ENCODE data around the gene TTLL7. TPM values are rescaled to one million over a fixed set of nuclear protein-coding genes. Genes with fewer than 3 reads are reported as not detected.

The TTLL7 gene
- polyA plus RNA-seq, 1 donor from 2014 or later, result 88.1 TPM

- Histone ChIP-seq H3K9ac (ENCODE audit: low read length) (no peak overlapping the region), H3K4me3 (ENCODE audit: low read length) (no peak overlapping the region)
- TF ChIP-seq EP300 (conservative IDR thresholded peaks at IDR 0.05; ENCODE audit: poor library complexity, severe bottlenecking) (no peak), EZH2 (IDR thresholded peaks at IDR 0.05; ENCODE audit: borderline replicate concordance, insufficient read depth, low read length, poor library complexity, severe bottlenecking) (no peak), CTCF (IDR thresholded peaks at IDR 0.05; ENCODE audit: poor library complexity, severe bottlenecking) (no peak), REST (IDR thresholded peaks at IDR 0.05; ENCODE audit: borderline replicate concordance) (no peak), TAF1 (IDR thresholded peaks at IDR 0.05; ENCODE audit: low read depth) (no peak), RAD21 (conservative IDR thresholded peaks at IDR 0.05) (no peak), SMC3 (conservative IDR thresholded peaks at IDR 0.05; ENCODE audit: poor library complexity) (no peak), POLR2AphosphoS5 (IDR thresholded peaks at IDR 0.05) (no peak), MXI1 (conservative IDR thresholded peaks at IDR 0.05; ENCODE audit: poor library complexity, severe bottlenecking) (no peak)
These were observed 164.2 kb downstream of the TTLL7 start for GRCh38 chr1:83834621-83835264.

GRCh38 chr1:83832194-83832593, 166.7 kb downstream of the TTLL7 start:
- TF ChIP-seq SMC3 (conservative IDR thresholded peaks at IDR 0.05; ENCODE audit: poor library complexity), result no peak
- no peak for TF ChIP-seq RAD21 (conservative IDR thresholded peaks at IDR 0.05)
- TF ChIP-seq EP300 (conservative IDR thresholded peaks at IDR 0.05; ENCODE audit: poor library complexity, severe bottlenecking), result no peak
- TF ChIP-seq TAF1 (IDR thresholded peaks at IDR 0.05; ENCODE audit: low read depth), result no peak
- no peak for TF ChIP-seq POLR2AphosphoS5 (IDR thresholded peaks at IDR 0.05)
- no peak for TF ChIP-seq EZH2 (IDR thresholded peaks at IDR 0.05; ENCODE audit: borderline replicate concordance, insufficient read depth, low read length, poor library complexity, severe bottlenecking)
- TF ChIP-seq CTCF (IDR thresholded peaks at IDR 0.05; ENCODE audit: poor library complexity, severe bottlenecking), result no peak
- no peak for TF ChIP-seq REST (IDR thresholded peaks at IDR 0.05; ENCODE audit: borderline replicate concordance)
- no peak for TF ChIP-seq MXI1 (conservative IDR thresholded peaks at IDR 0.05; ENCODE audit: poor library complexity, severe bottlenecking)

More at GRCh38 chr1:83834621-83835264, 164.2 kb downstream of the TTLL7 start:
- Histone ChIP-seq H3K9me2 (ENCODE audit: insufficient read depth, low read length) (no peaks in the 10 kb centered on the region), H4K20me1 (ENCODE audit: insufficient read depth) (no peaks in the 10 kb centered on the region), H2AFZ (ENCODE audit: low read depth, low read length) (no peak overlapping the region), H3K9me3 (ENCODE audit: low read length) (no peaks in the 10 kb centered on the region), H3F3A (ENCODE audit: insufficient read depth, low read length, poor library complexity, severe bottlenecking) (no peaks in the 10 kb centered on the region), H3K4me2 (ENCODE audit: low read length) (no peak overlapping the region), H3K79me2 (replicated peaks; ENCODE audit: insufficient read depth, low read length) (no peaks in the 10 kb centered on the region), H3K27ac (ENCODE audit: low read length) (no peak overlapping the region), H3K27me3 (ENCODE audit: insufficient read depth, low read depth, low read length) (no peaks in the 10 kb centered on the region), H3K36me3 (ENCODE audit: insufficient read depth, low read length) (no peaks in the 10 kb centered on the region)

More at GRCh38 chr1:83832194-83832593, 166.7 kb downstream of the TTLL7 start:
- no peaks in the 10 kb centered on the region for H3F3A ChIP-seq (ENCODE audit: insufficient read depth, low read length, poor library complexity, severe bottlenecking)
- H3K9me2 ChIP-seq (ENCODE audit: insufficient read depth, low read length), result no peaks in the 10 kb centered on the region
- no peaks in the 10 kb centered on the region for H3K9me3 ChIP-seq (ENCODE audit: low read length)
- no peaks in the 10 kb centered on the region for H3K79me2 ChIP-seq (replicated peaks; ENCODE audit: insufficient read depth, low read length)
- no peak overlapping the region for H3K27ac ChIP-seq (ENCODE audit: low read length)
- no peak overlapping the region for H3K4me3 ChIP-seq (ENCODE audit: low read length)
- H3K36me3 ChIP-seq (ENCODE audit: insufficient read depth, low read length), result no peaks in the 10 kb centered on the region
- no peak overlapping the region for H2AFZ ChIP-seq (ENCODE audit: low read depth, low read length)
- H3K9ac ChIP-seq (ENCODE audit: low read length), result no peak overlapping the region
- no peaks in the 10 kb centered on the region for H3K27me3 ChIP-seq (ENCODE audit: insufficient read depth, low read depth, low read length)
- H4K20me1 ChIP-seq (ENCODE audit: insufficient read depth), result no peaks in the 10 kb centered on the region
- no peak overlapping the region for H3K4me2 ChIP-seq (ENCODE audit: low read length)
